Measurements from ENCODE around the gene MICOS13. TPM values are rescaled to one million over a fixed set of nuclear protein-coding genes. Genes with fewer than 3 reads are reported as not detected.

Gene MICOS13
- total RNA-seq, 1 donor, result 21.2 TPM

DNA sequence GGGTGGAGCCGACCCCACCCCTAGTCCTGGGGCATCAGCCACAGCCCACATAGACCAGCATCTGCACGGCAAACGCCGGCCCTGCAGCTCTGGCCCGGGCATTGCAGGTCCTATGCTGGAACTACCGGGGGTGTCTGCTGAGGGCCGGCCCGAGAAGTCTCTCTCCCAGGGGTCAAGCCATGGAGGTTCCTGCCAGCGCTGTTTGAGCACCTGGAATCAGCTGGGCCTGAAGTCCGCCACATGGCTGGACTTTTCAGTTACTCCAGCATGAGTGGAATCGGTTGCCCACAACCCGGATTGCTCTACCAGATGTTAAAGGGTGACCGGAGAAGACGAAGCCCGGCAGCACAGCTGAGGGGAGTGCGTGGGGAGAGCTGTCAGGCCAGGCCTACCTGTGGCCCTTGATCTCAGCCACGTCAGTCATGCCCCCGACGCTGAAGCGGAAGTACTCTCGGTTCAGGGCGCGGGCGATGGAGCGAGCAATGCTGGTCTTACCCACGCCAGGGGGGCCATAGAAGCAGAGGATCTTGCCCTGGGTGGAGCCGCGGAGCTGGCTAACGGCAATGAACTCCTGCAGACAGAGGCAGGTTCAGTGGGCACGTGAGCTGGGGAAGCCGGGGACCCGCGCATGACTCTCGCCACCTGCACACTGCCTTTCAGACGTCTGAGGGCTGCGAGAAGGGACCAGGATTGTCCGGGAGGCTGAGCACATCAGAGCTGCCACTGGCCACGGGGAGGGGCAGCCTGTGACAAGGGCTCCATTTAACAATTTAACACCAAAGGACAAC is 18.5 kb upstream of the MICOS13 start:
- TF ChIP-seq, protein P1, sequence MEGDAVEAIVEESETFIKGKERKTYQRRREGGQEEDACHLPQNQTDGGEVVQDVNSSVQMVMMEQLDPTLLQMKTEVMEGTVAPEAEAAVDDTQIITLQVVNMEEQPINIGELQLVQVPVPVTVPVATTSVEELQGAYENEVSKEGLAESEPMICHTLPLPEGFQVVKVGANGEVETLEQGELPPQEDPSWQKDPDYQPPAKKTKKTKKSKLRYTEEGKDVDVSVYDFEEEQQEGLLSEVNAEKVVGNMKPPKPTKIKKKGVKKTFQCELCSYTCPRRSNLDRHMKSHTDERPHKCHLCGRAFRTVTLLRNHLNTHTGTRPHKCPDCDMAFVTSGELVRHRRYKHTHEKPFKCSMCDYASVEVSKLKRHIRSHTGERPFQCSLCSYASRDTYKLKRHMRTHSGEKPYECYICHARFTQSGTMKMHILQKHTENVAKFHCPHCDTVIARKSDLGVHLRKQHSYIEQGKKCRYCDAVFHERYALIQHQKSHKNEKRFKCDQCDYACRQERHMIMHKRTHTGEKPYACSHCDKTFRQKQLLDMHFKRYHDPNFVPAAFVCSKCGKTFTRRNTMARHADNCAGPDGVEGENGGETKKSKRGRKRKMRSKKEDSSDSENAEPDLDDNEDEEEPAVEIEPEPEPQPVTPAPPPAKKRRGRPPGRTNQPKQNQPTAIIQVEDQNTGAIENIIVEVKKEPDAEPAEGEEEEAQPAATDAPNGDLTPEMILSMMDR (IDR thresholded peaks at IDR 0.05; ENCODE audit: insufficient read depth, low read depth, low read length), result no peak
- DNase-seq (ENCODE audit: low read depth), result no peak
- H3K4me3 ChIP-seq (ENCODE audit: low read depth, low read length), result no peak overlapping the region

DNA sequence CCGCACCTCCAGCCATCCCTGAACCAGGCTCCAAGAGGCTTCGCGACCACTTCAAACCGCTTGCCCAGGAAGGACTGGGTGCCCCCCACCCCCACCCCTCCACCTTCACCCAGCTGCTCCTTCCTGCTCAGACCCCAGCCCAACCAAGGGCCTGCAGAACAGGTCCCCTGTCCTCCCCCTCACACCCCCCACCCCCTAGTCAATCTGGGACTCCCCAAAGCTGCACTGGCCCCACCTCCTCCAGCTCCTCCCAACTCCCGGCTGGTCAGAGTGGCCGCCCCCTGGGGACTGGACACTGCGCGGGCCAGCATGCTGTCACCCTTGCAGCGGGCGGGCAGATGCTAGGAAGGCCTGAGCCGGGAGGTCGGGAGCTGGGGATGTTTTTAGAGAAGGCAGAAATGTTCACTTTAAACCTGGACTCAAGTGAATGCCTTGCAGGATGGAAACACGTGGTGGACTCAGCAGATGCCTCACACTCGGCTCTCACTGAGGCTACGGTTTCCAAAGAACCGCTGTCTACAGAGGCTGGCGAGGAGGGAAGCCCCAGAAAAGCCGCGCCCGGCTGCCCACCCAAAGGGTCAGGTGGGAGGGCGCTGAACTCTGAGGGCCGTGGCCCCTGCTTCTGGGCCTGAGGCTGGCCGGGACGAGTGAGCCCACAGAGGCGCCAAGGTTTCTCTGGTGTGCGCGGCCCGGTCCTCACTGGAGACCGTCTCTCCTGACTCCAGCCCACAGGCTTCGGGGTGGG is 17.7 kb upstream of the MICOS13 start:
- no peak overlapping the region for H3K4me3 ChIP-seq (ENCODE audit: low read depth, low read length)
- TF ChIP-seq, protein P1 (IDR thresholded peaks at IDR 0.05; ENCODE audit: insufficient read depth, low read depth, low read length), result no peak
- DNase-seq (ENCODE audit: low read depth), result no peak

DNA sequence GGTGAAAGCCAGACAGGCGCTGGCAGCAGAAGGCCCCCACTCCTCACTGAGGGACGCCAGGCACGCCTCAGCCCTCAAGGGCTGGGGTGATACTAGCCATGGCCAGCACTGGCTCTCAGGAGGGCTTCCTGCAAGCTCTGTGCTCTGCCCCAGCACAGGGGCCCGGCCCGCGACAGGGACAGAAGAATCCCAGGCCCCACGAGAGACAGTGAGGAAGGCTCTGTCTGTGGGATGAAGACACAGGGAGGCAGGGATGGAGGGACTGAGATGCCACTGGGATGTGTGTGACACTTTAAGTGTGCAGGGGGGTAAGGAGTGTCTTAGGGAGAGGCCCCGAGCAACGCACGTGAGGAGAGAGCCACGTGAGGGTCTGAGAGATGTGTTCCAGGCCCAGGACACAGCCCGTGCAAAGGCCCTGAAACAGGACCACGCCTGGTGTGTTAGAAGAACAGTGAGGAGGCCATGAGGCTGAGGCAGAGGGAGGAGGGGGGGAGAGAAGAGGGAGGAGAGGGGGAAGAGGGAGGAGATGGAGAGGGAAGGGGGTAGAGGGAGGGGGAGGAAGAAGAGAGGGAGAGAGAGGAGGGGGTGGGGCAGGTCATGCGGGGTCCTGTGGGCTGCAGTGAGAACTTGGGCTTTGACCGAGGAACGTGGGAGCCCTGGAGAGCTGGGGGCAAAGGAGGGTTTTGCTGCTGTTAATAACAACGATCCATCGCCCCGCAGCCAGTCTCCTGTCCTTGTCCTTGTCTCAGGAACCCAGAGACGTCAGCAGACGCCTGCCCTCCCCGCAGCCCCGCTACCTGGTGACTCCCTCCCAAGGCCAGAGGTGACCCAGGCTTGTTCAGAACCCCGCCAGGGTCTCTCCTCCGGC is 16.9 kb upstream of the MICOS13 start:
- H3K4me3 ChIP-seq (ENCODE audit: low read depth, low read length), result no peak overlapping the region
- no peak for DNase-seq (ENCODE audit: low read depth)
- TF ChIP-seq, protein P1 (IDR thresholded peaks at IDR 0.05; ENCODE audit: insufficient read depth, low read depth, low read length), result no peak

DNA sequence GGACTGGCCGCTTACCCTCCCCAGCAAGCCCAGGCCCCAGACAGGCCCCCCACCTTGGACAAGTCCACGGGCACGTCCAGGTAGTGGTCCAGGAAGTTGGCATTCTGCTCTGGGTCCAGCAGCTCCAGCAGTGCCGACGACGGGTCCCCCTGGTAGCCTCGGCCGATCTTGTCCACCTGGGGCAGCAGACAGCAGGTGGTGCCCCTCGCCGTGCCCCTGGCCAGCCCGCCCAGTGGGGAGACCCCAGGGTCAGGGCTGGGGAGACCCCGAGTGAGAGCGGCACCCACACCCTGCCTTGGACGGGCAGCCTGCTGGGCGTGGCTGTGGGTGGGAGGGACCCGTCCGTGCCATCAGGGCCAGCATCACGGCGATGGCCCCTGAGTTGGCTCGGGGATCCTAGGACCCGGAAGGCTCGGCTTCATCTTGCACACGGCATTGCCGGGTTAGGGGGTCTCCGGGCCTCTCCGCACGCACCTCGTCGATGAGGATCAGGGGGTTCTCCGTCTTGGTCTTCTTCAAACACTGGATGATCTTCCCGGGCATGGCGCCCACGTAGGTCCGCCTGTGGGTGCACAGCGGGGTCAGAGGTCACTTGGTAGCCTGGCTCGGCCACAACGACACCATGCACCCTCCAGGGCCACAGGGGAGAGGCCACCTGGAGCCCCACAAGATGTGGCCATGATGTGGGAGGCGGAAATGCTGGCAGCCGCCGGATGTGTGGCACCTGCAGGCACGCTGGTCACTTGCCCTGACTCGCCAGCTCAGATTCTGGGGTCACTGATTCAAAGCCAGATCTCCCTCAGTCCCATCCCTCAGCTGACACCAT is 16.1 kb upstream of the MICOS13 start:
- DNase-seq (ENCODE audit: low read depth), result no peak
- TF ChIP-seq, protein P1 (IDR thresholded peaks at IDR 0.05; ENCODE audit: insufficient read depth, low read depth, low read length), result no peak
- no peak overlapping the region for H3K4me3 ChIP-seq (ENCODE audit: low read depth, low read length)

DNA sequence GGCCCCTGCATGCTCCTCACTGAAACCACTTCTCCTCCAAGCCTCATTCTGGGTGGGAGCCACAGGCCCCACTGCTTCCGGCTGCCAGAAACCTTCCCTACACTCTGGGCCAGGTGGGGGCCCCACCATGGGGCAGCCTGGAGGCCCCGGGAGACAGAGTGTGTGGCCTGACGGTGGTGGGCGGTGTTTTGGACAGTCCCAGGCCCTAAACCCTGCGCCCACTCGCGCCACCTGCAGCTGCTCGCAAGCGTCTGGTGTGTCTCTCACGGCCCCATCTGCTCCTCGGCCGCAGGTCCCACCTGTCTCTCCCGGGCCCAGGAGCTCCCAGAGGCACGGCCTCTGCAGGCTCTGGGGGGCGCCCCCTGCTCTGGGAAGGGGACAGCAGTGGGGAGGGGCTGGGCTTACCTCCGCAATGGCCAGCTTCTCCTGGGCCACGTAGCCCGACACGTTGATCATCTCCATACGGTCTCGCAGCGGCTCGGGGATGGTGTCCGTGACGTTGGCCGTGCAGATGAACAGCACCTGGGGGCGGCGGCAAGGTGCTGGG is 15.4 kb upstream of the MICOS13 start:
- H3K4me3 ChIP-seq (ENCODE audit: low read depth, low read length), result no peak overlapping the region
- DNase-seq (ENCODE audit: low read depth), result no peak
- TF ChIP-seq, protein P1 (IDR thresholded peaks at IDR 0.05; ENCODE audit: insufficient read depth, low read depth, low read length), result no peak

All from fibroblast of villous mesenchyme (primary cell).